Right ventricle myocardium inferior (tissue), 1 donor: ENCODE measurements around the gene SNX20. TPM values are rescaled to one million over a fixed set of nuclear protein-coding genes. Genes with fewer than 3 reads are reported as not detected.

Source experiments
- ATAC-seq: fragments of 200-7000 bp; cut with Tn5 transposase; one replicate; pipeline ENCODE4 v1.9.1; 2020; ENCODE audit warnings: mild to moderate bottlenecking, moderate library complexity
- DNase-seq: peaks from one replicate; pipeline ENCODE4 v3.0.0; 2021; ENCODE audit errors: missing footprints
- intact Hi-C: fragments of 100-400 bp; cut with DNase I; formaldehyde crosslinking; loops from one replicate; pipeline ENCODE4 v1.11.0; 2022
- total RNA-seq: library from RNA; stranded (reverse); fragmentation: NEBNext Ultra II Directional; extraction: Animal tissue kit (Norgen Biotek cat#: 25700); gene quantifications from one replicate; pipeline ENCODE4 v1.2.1, GENCODE V29; 2021
- donor health status: DM: no; HTN: yes; CAD: no; lungs with severe emphysema.

Gene SNX20
- total RNA-seq, 1 donor from 2014 or later, result 0.95 TPM

- ATAC-seq (no peak), DNase-seq (no peak)
- intact Hi-C loops, result loop anchor here (10.0 kb wide), 1 partner anchor 399 kb away; no protein-coding TSS in a partner anchor
Measured at GRCh38 chr16:50644245-50644644, 36.9 kb downstream of the SNX20 start.

- ATAC-seq, result no peak
- DNase-seq, result no peak
- intact Hi-C loops, result loop anchor here (10.0 kb wide), 1 partner anchor 398 kb away; no protein-coding TSS in a partner anchor
Measured at GRCh38 chr16:50643192-50643591, 37.9 kb downstream of the SNX20 start.

- no peak for DNase-seq
- intact Hi-C loops, result loop anchor here (10.0 kb wide), 1 partner anchor 398 kb away; no protein-coding TSS in a partner anchor
- no peak for ATAC-seq
Measured at GRCh38 chr16:50642349-50642748, 38.8 kb downstream of the SNX20 start.

GRCh38 chr16:50641818-50642187, 39.3 kb downstream of the SNX20 start:
- DNase-seq (no peak), ATAC-seq (no peak)
- intact Hi-C loops, result loop anchor here (10.0 kb wide), 1 partner anchor 397 kb away; no protein-coding TSS in a partner anchor

DNA sequence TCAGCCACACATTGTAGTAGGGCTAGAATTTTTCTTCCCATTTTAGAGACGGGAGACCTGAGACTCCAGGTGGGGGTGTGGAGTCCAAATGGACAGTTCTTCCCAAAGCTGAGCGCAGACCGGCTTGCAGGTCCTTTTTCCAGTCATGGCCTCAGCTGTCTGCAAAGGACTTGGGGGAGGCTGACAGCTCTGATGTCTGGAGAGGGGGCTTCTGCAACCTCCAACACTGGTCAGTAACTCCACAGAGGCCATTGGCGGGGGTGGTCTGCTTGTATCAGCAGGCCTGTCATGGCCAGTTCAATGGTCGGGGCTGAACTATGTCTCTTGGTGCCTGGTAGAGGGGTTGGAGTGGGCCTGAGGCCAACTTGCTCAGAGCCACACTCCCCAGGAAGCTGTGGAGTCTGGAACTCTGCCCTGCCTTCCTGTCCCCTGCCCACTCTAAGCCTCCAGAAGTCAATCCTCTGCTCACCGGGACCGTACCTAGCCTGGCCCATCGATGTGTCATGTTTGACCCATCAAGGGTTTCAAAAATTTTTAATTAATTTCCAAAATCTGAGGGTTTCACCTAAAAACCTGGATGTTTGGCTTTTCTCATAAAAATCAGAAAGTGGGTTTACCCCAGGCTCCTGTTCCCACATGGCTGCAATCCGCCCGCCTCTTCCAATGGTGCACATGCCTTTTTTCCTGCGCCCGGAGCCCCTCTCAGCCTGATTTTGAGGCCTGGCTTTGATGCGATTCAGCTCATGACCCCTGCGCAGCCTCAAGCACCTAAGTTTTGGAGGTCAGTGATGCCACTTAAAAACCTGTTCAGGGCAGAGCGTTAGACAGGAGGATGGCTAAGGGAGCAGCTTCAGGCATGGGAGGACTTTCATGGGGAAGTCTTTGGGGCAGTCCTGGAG, 39.9 kb downstream of the SNX20 start:
- ATAC-seq (no peak), DNase-seq (no peak)
- intact Hi-C loops, result loop anchor here (10.0 kb wide), 1 partner anchor 396 kb away; no protein-coding TSS in a partner anchor

DNA sequence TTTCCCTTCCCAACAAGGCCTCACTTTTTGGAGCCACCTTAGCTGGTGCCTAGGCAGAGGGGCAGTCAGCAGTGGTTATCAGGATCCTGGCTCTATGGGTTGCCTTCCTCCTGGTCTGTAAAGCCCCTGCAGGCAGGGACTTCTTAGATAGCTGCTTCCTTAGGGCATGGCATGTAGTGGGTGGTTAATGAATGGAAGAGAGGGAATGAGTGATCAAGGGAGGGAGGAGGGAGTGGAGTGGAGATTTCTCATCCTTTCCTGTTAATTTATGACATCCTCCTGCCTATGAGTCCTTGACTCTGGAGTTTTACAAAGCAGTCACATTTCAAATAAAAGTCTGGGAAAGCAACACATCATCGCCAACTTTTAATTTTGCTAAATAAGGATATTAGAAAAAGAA, 40.7 kb downstream of the SNX20 start:
- ATAC-seq (no peak), DNase-seq (no peak)
- intact Hi-C loops, result loop anchor here (10.0 kb wide), 1 partner anchor 396 kb away; no protein-coding TSS in a partner anchor

DNA sequence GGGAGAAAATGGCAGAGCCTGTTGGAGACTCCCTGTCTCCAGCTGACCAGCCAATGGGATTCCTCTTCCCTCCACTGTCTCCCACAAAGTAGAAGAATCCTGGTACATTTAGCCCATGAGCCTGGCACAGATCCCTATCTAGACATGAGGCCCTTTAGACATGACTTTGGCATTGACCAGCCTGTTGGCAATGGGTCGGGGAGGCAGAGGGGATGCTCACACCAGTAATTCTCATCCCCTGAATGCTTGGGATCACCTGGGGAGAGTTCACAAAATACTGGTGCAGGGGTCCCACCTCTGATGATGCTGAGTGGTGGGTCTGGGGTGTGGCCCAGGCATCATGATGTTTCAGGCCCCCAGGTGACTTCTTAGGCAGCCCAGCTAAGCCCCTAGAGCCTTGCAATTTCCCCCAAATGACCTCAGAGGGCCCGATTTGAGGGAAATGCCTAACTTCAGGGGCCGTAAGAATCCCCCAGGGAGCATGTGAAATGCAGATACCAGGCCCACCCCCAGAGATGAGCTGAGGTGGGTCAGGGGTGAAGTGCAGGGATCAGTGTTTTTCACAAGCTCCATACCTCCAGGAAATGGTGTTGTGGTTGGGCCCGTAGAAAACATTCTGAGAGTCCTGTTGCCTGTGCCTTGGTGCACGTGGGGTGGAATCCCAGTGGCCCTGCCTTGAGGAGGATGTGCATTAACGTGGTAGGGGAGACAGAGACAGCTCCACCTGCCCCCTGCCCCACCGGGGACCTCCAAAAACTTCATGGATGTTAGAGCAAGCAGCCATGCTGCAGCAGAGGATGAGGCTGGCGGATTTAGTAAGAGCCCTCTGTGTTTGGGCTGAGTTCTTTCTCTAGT, 42.1 kb downstream of the SNX20 start:
- ATAC-seq, result no peak
- no peak for DNase-seq
- intact Hi-C loops, result no loop called here

GRCh38 chr16:50637716-50638602, 43.2 kb downstream of the SNX20 start:
- intact Hi-C loops, result no loop called here

GRCh38 chr16:50636753-50637374, 44.2 kb downstream of the SNX20 start:
- intact Hi-C loops, result no loop called here
- no peak for ATAC-seq
- DNase-seq, result no peak

More at GRCh38 chr16:50637716-50638602, 43.2 kb downstream of the SNX20 start:
- no peak for ATAC-seq
- no peak for DNase-seq

GRCh38 chr16:50635505-50636392, 45.4 kb downstream of the SNX20 start:
- intact Hi-C loops, result no loop called here
- no peak for ATAC-seq
- no peak for DNase-seq

DNA sequence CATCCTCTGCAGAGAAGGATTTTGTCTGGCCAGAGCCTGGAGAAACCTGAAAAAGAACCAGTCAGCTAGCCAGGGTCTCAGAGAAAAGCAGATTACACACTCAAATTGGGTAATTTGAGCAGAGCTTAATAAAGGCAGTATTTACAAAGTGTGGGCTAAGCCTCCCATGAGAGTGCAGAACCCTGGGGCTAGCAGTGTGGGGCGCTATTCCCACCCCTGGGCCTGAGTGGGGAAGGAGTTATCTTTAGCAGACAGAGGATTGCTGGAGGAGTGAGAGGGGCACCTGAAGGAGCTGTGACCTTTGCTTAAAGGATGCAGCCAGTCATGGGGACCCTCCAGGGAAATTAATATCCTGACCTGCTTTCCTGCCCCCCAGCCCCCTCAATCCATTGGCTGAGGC, 46.2 kb downstream of the SNX20 start:
- ATAC-seq (no peak), DNase-seq (no peak)
- intact Hi-C loops, result no loop called here

GRCh38 chr16:50634090-50634489, 47.0 kb downstream of the SNX20 start:
- no peak for ATAC-seq
- intact Hi-C loops, result no loop called here
- DNase-seq, result no peak

- intact Hi-C loops, result no loop called here
- DNase-seq, result peak; percentile 4
- no peak for ATAC-seq
Measured at GRCh38 chr16:50632927-50633800, 47.9 kb downstream of the SNX20 start.

- ATAC-seq (no peak), DNase-seq (peak; percentile 28)
- intact Hi-C loops, result no loop called here
Measured at GRCh38 chr16:50631985-50632576, 49.0 kb downstream of the SNX20 start.

- intact Hi-C loops, result no loop called here
- DNase-seq (no peak), ATAC-seq (no peak)
Measured at GRCh38 chr16:50631249-50631984, 49.7 kb downstream of the SNX20 start.
